Measurements from ENCODE around the gene CPPED1.
"Not testable (repeated sequence)": the region's sequence is repeated elsewhere in the genome, so short reads cannot be mapped to it uniquely, and the experiment has no call there.

Gene CPPED1

DNA sequence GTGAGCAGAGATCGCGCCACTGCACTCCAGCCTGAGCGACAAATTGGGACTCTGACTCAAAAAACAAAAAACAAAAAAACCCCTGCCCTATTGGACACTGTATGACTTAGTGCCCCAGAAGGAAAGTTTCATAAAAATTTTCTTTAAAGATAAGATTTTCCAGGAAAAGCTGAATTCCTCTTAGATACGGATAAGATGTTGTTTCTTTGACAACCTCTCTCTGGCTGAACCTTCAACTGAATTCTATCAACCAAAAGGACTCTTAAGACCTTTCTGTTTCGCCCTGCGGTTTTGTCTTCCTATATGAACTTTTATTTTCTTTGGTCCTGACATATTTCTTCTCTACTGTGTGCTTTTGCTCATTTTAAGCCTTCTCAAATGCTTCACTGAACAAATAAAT, 35.8 kb downstream of the CPPED1 start:
- DNase-seq (ENCODE audit: low read depth): no peak

DNA sequence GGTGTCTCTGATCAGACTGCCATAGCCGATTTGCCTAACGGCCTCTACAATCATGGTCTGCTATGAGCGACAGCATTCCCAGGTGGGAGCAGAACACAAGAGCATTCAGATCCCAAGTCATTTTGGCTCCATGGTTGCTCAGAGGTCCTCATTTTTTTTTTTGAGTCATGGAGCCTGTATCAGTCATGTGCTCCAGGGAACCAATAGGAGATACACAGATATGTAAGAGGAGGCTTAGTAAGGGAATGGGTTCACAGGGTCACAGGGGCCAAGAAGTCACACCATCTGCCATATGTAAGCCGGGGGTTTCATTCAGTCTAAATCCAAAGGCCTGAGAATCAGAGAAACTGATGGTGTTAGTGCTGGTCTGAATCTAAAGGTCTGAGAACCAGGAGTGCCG, 36.8 kb downstream of the CPPED1 start:
- no peak for DNase-seq (ENCODE audit: low read depth)

DNA sequence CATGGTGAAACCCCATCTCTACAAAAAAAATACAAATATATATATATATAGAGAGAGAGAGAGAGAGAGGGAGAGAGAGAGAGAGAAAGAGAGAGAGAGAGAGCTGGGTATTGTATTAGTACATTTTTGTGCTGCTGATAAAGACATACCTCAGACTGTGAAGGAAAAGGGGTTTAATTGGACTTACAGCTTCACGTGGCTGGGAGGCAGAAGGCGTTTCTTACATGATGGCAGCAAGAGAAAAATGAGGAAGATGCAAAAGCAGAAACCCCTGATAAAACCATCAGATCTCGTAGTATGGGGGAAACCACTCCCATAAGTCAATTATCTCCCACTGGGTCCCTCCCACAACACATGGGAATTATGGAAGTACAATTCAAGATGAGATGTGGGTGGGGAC, 37.5 kb downstream of the CPPED1 start:
- not testable (repeated sequence) for DNase-seq (ENCODE audit: low read depth)

DNA sequence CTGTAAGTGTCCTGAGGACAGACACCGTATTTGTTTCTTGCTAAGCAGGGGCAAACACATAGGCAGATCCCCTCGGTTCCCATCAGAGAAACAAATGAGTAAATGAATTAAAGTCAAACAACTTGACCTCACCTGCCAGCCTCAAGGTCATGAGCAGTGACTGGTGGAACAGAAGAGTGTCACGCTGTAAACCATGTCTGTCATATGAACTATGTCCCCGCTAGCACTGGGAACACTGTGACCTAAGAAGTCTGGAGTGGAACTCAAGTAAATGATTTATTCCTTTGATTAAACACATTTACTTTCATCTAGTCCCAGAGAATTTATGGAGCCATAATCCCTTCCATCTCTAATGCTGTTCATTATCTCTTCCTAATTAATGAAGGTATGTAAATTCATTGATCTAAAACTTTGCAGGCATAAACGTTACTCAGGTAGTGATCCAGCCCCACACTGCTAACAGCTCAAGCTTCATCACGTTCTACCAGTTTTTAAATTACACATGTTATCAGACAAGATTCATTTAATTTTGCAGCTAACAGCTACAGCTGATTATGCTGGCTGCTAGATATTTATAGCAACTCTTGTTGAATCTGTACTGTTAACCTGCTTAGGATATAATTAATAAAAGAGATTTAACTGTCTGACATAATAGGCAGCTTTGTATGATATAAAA, 38.7 kb downstream of the CPPED1 start:
- no peak for DNase-seq (ENCODE audit: low read depth)

DNA sequence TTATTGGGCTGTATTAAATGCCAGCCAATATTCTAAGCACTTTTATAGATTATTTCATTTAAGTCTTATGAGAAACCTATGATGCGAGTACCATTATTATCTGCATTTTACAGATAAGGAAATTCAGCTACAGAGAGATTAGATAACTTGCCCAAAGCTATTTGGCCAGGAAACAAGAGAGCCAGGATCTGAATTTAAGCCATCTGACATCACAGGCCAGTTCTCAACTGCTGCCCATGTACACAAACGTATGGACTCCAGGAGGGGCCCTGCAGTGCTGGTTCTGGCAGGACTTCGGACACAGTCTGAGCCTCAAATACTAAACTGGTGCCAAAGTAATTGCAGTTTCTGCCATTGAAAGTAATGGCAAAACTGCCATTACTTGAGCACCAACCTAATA, 40.2 kb downstream of the CPPED1 start:
- no peak for DNase-seq (ENCODE audit: low read depth)

DNA sequence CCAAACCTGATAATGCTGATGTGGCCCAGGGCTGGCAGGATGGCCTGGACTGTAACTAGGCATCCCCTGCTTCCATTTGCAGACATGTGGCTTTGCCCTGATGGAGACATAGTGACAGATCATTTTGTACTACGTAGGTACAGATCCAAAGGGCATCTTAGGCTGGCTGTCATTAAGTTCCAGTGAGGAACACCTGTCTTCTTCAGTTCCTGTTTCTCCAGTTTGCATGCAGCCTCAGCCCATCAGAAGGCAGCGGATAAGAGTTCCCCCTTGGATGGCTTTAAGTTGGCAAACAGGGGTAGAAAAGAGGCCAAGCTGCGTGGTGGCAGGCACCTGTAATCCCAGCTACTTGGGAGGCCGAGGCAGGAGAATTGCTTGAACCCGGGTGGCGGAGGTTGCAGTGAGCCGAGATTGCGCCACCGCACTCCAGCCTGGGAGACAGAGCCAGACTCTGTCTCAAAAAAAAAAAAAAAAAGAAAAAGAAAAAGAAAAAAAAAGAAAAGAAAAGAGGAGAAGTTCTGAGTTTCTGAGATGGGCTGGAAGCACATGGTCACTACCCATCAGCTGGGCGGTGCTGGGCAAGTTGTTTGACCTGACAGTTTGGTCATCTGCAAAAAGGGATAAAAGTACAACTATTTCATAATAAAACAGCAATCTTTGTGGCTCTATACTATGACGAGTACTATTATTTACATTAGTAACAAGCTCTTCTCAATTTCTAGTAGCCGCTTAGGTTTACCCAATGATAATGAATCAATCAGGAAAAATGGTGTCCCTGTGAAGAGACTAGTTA, 42.7 kb downstream of the CPPED1 start:
- DNase-seq (ENCODE audit: low read depth): no peak

DNA sequence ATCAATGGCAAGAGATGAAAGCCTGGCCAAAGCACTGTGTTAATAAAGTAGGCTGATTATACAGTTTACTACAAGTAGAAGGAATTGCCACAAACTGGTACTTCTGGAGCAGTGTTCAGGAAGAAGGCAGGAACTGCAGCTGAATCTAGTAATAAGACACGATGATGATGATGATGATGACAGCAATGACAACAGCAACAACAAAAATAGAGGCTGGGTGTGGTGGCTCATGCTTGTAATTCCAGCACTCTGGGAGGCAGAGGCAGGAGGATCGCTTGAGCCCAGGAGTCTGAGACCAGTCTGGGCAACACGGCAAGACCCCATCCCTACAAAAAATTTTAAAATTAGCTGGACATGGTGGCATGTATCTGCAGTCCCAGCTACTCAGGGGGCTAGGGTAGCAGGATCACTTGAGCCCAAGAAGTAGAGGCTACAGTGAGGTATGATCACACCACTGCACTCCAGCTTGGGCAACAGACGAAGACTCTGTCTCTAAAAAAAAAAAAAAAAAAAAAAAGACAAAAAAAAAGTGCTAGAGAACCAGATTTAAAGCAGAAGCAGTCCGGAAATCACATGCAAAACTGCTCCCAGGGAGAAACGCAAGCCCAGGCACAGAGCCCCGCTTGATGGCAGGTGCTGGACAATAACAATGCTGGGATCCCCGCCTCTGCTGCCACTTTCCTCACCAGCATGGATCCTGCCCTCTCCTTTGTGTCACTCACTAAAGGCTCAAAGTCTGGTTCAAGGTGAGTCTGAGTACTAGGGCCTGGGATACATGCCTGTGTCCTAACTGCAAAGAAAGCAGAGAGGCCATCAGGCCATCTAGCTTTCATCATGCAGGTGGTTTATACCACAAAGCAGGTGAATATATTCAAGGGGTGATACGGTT, 44.8 kb downstream of the CPPED1 start:
- DNase-seq (ENCODE audit: low read depth): no peak

DNA sequence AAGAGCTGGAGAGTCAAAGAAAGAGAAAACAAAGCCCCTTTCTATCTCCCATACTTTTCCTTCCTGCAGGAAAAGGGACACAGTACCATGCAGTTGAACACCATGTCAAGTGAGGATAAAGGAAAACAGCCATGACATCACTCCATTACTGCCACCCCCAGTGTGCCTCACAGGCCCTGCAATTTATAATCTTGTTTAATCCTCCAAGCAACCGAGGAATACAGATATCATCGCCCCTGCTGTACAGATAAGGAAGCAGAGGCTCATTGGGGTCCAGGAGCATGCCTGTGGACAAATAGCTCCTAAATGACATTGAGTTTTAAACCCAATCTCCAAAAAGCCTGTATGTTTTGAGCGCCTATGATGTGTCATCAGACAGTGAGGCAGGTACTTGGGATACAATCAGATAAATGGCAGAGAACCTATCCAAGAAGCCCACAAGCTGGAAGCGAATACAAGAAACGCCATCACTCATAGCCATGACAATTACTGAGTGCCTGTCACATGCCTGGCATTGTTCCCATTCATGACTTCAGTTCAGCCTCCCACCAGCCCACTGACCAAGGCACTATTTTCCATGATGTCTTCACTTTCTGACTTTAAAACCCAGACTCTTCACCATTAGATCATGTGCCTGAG, 45.5 kb downstream of the CPPED1 start:
- no peak for DNase-seq (ENCODE audit: low read depth)

DNA sequence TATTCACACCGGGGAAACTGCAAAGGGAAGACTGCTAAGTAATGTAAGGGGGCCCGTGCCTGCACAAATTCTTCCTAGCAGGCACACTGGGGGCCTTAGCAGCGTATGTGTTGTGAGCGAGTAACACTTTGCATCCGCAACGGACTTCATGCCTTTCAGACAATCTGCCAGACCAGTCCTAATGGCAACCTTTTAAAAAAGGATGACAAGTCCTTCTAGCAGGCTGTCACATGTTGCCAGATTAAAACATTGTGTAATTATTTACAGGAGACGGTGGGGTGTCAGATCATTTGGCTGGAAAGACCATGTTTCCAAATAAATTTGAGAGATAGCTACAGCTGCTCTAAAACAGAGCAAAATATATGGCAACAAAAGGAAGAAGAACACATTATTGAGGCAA, 46.1 kb downstream of the CPPED1 start:
- no peak for DNase-seq (ENCODE audit: low read depth)

DNA sequence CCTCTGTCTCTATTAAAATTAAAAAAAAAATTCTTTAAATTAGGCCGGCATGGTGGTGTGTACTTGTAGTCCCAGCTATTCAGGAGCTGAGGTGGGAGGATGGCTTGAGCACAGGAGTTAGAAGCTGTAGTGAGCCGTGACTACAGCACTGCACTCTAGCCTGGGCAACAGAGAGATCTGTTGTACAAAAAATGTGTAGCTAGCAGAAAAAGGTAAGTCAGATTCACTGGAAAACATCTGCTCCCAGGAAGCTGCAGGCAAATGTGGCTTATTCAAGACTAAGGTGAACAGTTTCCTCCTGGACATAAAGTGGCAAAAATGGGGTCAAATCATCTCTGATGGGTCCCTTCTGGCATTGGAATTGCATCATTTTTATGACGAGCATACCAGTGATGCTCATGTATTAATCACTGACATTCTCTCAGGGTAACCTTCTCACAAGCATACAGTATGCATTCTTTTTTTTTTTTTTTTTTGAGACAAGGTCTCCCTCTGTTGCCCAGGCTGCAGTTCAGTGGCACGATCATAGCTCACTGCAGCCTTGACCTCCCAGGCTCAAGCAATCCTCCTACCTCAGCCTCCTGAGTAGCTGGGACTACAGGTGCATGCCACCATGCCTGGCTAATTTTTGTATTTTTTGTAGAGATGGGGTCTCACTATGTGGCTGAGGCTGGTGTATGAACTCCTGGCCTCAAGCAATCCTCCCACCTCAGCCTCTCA, 48.7 kb downstream of the CPPED1 start:
- DNase-seq (ENCODE audit: low read depth): peak; percentile 57

DNA sequence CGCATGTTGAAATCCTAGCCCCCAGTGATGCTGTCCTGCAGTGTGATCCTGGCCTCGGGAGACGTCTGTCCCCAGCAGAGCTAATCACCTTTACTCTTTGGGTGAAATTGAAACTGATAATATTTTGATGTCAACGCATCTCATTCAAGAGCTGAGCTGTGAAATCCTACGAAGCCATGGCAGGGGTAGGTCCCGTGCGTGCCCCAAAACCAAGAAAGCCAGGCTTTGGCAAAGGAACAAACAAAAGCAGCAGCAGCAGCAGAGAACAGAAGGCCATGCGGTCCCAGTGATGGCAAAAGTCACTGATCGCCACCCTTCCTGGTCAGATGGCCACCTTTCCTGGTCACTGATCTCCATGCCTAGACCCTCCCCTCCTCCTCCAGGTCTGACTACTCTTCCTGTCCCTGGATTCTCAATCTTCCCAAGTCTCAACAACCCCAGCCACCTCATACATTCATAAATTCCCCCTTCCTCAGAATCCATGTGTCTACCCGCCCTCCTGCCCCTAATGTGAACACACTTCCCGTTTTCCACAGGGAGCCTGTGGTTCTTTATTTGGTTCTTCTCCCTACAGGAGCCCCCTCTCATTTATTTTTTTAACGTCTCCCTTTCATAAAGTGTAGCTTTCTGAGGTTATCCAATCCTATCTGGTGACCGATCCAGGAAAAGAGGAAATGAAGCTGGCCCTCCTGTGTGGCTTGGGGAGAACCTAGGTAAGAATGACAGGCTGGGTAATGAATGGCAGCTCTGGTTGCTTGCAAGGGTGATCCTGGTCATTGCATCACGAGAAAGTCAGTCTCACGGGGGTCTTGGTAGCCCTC, 50.3 kb downstream of the CPPED1 start:
- DNase-seq (ENCODE audit: low read depth): no peak

DNA sequence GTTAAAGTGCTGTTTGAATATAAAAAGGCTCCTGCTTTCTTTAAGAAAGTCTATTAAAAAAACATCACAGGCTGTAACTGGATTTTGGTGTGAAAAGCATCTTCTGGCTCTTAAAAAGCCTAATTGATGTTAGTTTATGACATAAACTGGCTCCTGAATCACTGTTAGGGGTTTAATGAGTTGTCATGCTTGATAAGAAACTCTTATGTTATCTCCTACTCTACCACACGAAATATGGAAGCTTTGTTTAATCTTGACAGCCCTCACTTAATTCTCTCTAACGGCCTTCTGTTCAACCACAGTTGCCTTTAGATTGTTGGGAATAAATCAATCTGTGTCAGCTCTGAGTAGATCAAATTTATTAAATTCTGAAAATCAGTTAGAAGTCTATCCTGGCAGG, 51.5 kb downstream of the CPPED1 start:
- DNase-seq (ENCODE audit: low read depth): no peak

DNA sequence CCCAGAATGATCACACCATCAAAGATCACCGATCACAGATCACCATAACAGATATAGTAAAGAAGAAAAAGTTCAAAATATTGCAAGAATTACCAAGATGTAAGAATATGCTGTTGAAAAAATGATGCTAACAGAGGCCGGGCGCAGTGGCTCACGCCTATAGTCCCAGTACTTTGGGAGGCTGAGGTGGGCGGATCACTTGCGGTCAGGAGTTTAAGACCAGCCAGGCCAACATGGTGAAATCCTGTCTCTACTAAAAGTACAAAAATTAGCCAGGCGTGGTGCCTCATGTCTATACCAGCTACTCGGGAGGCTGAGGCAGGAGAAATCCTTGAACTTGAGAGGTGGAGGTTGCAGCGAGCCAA, 53.2 kb downstream of the CPPED1 start:
- no peak for DNase-seq (ENCODE audit: low read depth)

DNA sequence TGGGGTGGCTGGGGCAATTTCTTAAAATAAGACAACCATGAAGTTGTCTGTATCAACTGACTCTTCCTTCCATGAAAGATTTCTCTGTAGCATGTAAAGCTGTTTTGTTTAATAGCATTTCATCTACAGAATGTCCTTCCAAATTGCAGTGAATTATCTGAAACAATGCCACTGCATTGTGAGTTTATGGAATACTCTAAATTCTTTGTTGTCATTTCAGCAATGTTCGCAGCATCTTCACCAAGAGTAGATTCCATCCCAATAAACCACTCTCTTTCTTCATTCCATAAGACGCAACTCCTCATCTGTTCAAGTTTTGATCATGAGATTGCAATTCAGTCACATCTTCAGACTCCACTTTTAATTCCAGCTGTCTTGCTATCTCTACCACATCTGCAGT, 54.6 kb downstream of the CPPED1 start:
- DNase-seq (ENCODE audit: low read depth): no peak

DNA sequence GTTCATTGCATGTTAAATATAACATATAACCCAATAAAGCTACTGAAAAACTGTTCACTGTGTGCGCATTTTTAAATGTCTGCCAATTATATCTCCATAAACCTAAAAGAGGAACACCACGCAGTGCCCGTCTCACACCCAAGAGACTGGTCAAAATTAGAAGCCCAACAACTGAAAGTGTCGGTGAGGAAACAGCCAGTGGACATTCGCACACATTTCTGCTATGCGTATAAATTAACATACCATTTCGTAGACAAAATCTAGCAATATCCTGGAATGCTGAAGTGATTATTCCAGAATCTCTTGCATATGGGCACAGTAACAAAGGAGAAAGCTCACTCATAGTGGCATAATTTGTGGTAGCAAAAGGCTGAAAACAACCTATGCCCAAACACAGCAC, 55.9 kb downstream of the CPPED1 start:
- no peak for DNase-seq (ENCODE audit: low read depth)

DNA sequence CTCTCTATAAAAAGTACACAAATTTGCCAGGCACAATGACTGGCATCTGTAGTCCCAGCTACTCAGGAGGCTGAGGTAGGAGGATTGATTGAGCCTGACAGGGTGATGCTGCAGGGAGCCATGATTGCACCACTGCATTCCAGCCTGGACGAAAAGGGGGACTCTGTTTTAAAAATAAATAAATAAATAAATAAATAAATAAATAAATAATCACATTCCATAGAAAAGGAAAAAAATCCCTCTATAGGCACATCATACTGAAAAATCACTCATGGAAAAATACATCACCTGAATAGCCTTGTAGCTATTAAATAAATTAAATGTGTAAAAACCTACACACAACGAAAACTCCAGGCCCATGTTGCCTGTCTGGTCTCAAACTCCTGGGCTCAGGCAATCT, 56.4 kb downstream of the CPPED1 start:
- DNase-seq (ENCODE audit: low read depth): no peak

DNA sequence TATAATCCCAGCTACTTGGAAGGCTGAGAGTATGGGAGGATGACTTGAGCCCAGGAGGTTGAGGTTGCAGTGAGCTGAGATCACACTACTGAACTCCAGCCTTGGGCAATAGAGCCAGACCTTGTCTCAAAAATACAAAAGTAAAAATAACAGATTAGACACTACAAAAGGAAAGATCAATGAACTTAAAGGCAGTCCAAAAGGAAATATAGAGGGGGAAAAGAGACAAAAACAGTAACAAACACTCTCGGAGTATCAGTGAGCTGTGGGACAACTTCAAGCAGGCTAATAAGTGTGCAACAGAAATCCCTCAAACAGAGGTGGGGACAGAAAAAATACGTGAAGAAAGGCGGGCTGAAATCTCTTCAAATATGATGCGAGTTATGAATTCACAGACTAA, 58.8 kb downstream of the CPPED1 start:
- DNase-seq (ENCODE audit: low read depth): no peak

DNA sequence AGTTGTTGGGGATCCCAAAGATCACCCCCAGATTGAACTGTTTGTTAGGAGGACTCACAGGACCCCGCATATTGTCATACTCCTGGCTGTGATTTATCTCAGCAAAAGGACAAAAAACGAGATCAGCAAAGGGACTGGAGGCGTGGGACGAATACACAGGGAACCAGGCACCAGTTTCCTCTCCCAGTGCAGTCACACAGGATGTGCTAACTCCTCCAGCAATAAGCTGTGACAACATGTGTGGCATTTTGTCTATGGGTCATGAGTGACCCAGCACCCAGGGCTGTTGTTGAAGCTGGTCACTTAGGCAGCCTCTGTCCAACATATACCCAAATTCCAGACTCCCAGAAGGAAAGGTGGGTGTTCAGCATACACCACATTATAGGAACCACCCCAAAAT, 60.9 kb downstream of the CPPED1 start:
- DNase-seq (ENCODE audit: low read depth): no peak

DNA sequence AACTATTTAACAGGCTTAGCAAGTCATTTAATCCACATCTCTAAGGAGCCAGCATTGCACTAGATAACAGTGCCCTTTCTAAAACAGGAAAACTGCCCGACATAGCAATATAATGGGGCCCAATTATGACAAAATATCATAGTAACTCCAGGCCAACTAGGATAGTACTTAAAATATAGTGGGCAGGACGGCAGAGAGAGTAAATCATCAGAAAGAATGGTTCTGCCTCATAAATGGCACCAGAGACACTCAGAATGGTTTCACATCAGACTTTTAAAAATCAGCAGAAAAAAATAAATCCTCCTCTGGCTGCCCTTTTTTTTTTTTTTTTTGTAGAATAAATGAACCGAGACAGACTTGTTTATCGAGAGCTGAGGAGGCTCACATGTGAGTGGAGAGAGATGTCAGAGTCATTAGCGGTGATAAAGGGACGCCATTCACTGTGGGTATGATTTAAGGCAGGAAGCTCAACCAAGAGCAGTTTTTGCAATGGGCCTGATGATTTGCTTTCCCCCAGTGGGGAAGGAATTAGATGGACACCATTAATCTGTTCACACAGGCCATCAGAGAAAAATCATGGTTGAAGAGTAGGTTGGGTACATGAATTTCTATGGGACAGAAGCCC, 62.6 kb downstream of the CPPED1 start:
- no peak for DNase-seq (ENCODE audit: low read depth)

DNA sequence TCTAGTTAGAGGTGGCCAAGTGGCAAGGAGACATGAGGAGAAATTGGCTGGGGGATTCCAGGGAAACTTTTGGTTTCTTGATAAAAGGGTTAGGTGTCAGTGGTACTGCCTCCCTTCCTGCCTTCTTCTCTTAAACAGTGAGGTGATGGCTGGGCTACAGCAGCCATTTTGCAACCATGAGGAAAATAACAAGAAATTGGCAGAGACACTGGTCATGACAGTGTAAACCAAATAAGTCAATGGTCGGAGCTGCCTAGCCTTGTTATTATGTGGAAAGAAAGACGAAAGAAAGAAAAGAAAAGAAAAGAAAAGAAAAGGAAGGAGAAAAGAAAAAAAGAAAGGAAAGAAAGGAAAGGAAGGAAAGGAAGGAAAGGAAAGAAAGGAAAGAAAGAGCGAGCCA, 63.9 kb downstream of the CPPED1 start:
- DNase-seq (ENCODE audit: low read depth): no peak
